MCF 10A (cell line): Measurements from ENCODE around the gene DNAJB11. TPM values are rescaled to one million over a fixed set of nuclear protein-coding genes. Genes with fewer than 3 reads are reported as not detected.

Experiments used
- BruUV-seq: library from RNA; stranded (reverse); fragments of 400-500 nt; replicated peaks from 2 replicates; lab custom pipeline; 2021; lab: Mats Ljungman, UMichigan
- CTCF ChIA-PET: fragments of 300-600 bp; sonication (Branson Sonifier 250); formaldehyde crosslinking; extraction: SDS; loops from one replicate; lab custom pipeline; 2021; ENCODE audit warnings: antibody characterized with exemption, inconsistent platforms; lab: Yijun Ruan, JAX
- POLR2A ChIA-PET: fragments of 300-600, 350-650 bp; sonication (Branson Sonifier 250); formaldehyde crosslinking; extraction: SDS; loops from one replicate; lab custom pipeline; 2020; ENCODE audit warnings: antibody characterized with exemption, inconsistent platforms; lab: Yijun Ruan, JAX
- DNase-seq: peaks from one replicate; pipeline ENCODE4 v3.0.0-alpha.2; 2018; ENCODE audit not compliant: unreplicated experiment
- H3K27ac Mint-ChIP-seq: one replicate; pipeline ENCODE4 v1.8.0; 2022; ENCODE audit warnings: mild to moderate bottlenecking, low read depth, mixed read lengths; ENCODE audit not compliant: unreplicated experiment
- H3K27me3 Mint-ChIP-seq: one replicate; pipeline ENCODE4 v1.8.0; 2022; ENCODE audit warnings: mixed read lengths; ENCODE audit not compliant: insufficient read depth, unreplicated experiment
- H3K36me3 Mint-ChIP-seq: one replicate; pipeline ENCODE4 v1.8.0; 2022; ENCODE audit warnings: mild to moderate bottlenecking, moderate library complexity, mixed read lengths; ENCODE audit not compliant: insufficient read depth, unreplicated experiment
- H3K4me1 Mint-ChIP-seq: one replicate; pipeline ENCODE4 v1.8.0; 2022; ENCODE audit warnings: mixed read lengths; ENCODE audit not compliant: insufficient read depth, unreplicated experiment
- H3K4me3 Mint-ChIP-seq: one replicate; pipeline ENCODE4 v1.8.0; 2022; ENCODE audit warnings: mild to moderate bottlenecking, moderate library complexity, mixed read lengths; ENCODE audit not compliant: unreplicated experiment
- H3K9me3 Mint-ChIP-seq: one replicate; pipeline ENCODE4 v1.8.0; 2022; ENCODE audit warnings: mixed read lengths; ENCODE audit not compliant: unreplicated experiment
- intact Hi-C: fragments of 100-400 bp; cut with micrococcal nuclease; formaldehyde crosslinking; loops from 2 replicates; pipeline ENCODE4 v1.14.1; 2022
- total RNA-seq: library from RNA; stranded (reverse); gene quantifications from 2 replicates; pipeline ENCODE4 v1.2.3, GENCODE V29; 2022
- TF ChIP-seq, protein P1 (sequence below): fragments of 200-600 bp; IDR thresholded peaks from one replicate; pipeline ENCODE4 v1.8.0; 2022; ENCODE audit warnings: antibody characterized with exemption, mild to moderate bottlenecking; ENCODE audit not compliant: unreplicated experiment

DNAJB11 gene
- total RNA-seq, 1 experiment from 2014 or later: 116 TPM

DNA sequence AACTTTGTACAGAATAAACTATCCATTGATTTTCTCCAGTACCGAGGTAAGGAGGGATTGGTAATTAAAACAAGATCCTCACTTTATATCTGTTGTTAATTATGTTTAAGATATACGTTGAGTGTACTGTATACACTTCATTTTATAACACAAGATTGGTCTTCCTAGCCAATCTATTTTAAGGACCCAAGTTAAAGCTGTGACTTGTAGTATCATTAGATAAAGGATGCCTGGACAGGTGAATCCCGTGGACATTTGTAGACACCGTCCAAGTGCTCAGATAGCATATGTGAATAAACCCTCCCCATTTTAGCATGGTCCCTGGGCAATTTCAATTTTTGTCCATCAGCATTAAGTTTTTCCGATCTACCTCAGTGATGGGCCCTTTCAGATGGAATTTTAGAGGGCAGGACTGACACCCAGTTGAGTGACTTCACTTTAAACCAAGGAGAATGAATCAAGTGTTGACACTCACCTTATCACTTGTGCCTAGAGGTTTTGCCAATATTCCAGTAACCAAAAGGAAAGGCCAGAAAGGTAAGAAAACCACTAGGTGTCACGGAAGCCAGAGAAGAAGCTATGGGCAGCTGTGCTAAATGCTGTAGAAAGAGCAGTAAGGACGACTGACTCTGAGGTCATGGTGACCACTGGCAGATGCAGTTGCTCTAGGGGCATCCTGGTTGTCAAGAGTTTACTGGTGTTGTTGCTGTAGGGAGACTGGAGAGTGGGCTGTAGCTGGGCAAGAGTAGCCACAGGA, 51.6 kb downstream of the DNAJB11 start:
- TF ChIP-seq, protein P1, sequence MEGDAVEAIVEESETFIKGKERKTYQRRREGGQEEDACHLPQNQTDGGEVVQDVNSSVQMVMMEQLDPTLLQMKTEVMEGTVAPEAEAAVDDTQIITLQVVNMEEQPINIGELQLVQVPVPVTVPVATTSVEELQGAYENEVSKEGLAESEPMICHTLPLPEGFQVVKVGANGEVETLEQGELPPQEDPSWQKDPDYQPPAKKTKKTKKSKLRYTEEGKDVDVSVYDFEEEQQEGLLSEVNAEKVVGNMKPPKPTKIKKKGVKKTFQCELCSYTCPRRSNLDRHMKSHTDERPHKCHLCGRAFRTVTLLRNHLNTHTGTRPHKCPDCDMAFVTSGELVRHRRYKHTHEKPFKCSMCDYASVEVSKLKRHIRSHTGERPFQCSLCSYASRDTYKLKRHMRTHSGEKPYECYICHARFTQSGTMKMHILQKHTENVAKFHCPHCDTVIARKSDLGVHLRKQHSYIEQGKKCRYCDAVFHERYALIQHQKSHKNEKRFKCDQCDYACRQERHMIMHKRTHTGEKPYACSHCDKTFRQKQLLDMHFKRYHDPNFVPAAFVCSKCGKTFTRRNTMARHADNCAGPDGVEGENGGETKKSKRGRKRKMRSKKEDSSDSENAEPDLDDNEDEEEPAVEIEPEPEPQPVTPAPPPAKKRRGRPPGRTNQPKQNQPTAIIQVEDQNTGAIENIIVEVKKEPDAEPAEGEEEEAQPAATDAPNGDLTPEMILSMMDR: no peak
- Mint-ChIP-seq H3K4me1 (peaks cover 15% of the 10 kb centered on the region), H3K4me3 (no peak overlapping the region), H3K36me3 (no peaks in the 10 kb centered on the region), H3K27me3 (no peaks in the 10 kb centered on the region), H3K9me3 (no peaks in the 10 kb centered on the region), H3K27ac (no peak overlapping the region)
- CTCF ChIA-PET: interaction anchor here (0.5 to 1.8 kb wide), 4 partner anchors 9 to 200 kb away, joined by 3 to 5 read pairs (median 3); no protein-coding TSS in a partner anchor
- no peak for DNase-seq
- intact Hi-C loops: no loop called here
- POLR2A ChIA-PET: interaction anchor here (0.7 to 1.6 kb wide), 4 partner anchors 11 to 162 kb away, joined by 3 to 5 read pairs (median 3); partner anchors contain the start of gene EIF4A2
- no TSS peak for BruUV-seq

DNA sequence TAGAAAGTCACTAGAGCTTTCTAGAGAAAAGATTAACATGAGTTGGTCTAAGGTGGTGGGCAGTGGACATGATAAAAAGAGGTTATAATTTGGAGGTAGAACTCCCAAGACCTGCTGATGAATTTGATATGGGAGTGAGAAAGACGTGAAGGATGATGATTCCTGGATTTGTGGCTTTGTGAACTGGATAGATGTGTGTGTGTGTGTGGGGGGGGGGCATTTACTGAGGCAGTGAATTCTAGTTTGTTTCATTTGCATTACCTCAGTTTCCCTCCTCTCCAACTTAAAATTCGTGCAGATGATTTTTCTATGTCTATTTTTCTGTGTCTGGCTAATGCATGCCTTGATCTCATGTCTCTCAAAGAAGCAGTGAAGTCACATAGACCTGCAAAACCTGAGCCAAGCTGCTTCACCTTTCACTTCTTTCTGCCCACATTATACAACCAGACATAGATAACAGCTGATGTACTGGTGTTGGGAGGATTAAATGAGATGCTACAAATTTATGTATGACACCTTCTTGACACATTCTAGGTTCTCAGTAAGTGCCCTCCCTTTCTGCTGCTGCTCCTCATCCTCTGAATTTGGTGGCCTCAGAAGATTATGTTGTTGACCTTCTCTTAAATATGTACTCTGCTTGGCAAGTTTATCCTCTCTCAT, 52.3 kb downstream of the DNAJB11 start:
- TF ChIP-seq, protein P1: no peak
- BruUV-seq: no TSS peak
- H3K27ac Mint-ChIP-seq: no peak overlapping the region
- no peaks in the 10 kb centered on the region for H3K9me3 Mint-ChIP-seq
- no peaks in the 10 kb centered on the region for H3K27me3 Mint-ChIP-seq
- no peak for DNase-seq
- peaks cover 8% of the 10 kb centered on the region for H3K4me1 Mint-ChIP-seq
- H3K36me3 Mint-ChIP-seq: no peaks in the 10 kb centered on the region
- CTCF ChIA-PET: interaction anchor here (0.5 to 1.8 kb wide), 5 partner anchors 8 to 199 kb away, joined by 3 to 5 read pairs (median 3); no protein-coding TSS in a partner anchor
- no peak overlapping the region for H3K4me3 Mint-ChIP-seq
- intact Hi-C loops: no loop called here
- POLR2A ChIA-PET: interaction anchor here (0.6 to 1.6 kb wide), 6 partner anchors 8 to 161 kb away, joined by 3 to 5 read pairs (median 3); partner anchors contain the start of gene EIF4A2

DNA sequence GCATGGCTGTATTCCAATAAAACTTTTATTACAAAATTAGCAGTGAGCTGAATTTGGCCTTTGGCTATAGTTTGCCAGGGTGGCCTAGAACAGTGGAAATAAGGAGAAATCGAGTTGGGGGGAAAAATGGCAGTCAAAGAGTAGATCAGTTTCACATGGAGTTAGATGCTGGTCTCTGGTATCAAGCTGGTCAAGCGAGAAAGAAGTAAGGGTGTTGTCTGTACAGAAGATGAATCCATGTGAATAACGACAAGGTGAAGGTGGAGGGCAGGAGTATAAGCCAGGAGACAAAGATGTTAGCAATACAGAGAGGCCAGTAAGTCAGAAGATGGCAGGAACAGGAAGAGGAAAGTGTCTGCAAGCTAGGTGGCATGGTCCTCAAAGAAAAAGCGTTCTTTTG, 54.1 kb downstream of the DNAJB11 start:
- no peaks in the 10 kb centered on the region for H3K27me3 Mint-ChIP-seq
- no peaks in the 10 kb centered on the region for H3K9me3 Mint-ChIP-seq
- intact Hi-C loops: no loop called here
- no peak for DNase-seq
- no peaks in the 10 kb centered on the region for H3K4me1 Mint-ChIP-seq
- CTCF ChIA-PET: interaction anchor here (3.0 kb wide), 1 partner anchor 10 kb away, joined by 17 read pairs; no protein-coding TSS in a partner anchor
- BruUV-seq: no TSS peak
- POLR2A ChIA-PET: interaction anchor here (1.0 kb wide), 2 partner anchors 10 to 159 kb away, joined by 3 to 4 read pairs; partner anchors contain the start of gene EIF4A2
- no peak overlapping the region for H3K27ac Mint-ChIP-seq
- TF ChIP-seq, protein P1: no peak
- H3K4me3 Mint-ChIP-seq: no peak overlapping the region
- no peaks in the 10 kb centered on the region for H3K36me3 Mint-ChIP-seq

DNA sequence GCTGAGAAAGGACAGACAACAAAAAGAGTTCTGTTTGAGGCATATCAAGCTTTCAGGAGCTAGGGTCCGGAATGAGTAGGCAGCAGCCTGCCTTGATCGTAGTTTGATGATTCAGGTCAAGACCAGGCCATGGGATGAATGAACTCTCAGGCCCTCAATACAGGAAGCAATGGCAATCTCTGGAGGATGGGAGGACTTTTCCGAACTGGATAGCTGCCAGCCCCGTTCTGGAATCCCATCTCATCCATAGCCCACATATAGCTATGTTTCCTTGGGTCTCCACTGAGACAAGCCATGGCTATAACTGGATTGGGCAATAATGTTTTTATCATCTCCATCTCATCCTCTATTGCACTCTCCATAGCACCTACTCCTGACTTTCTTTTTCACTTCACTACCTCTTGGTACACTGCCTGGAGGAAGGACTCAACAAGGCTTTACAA, 55.1 kb downstream of the DNAJB11 start:
- no TSS peak for BruUV-seq
- no peaks in the 10 kb centered on the region for H3K27me3 Mint-ChIP-seq
- POLR2A ChIA-PET: interaction anchor here (0.7 kb wide), 2 partner anchors 10 to 38 kb away, joined by 3 read pairs; no protein-coding TSS in a partner anchor
- TF ChIP-seq, protein P1: no peak
- DNase-seq: no peak
- no peaks in the 10 kb centered on the region for H3K36me3 Mint-ChIP-seq
- no peak overlapping the region for H3K4me3 Mint-ChIP-seq
- CTCF ChIA-PET: interaction anchor here (1.2 to 3.0 kb wide), 4 partner anchors 8 to 198 kb away, joined by 3 to 17 read pairs (median 9); no protein-coding TSS in a partner anchor
- intact Hi-C loops: no loop called here
- no peak overlapping the region for H3K27ac Mint-ChIP-seq
- H3K9me3 Mint-ChIP-seq: no peaks in the 10 kb centered on the region
- H3K4me1 Mint-ChIP-seq: no peaks in the 10 kb centered on the region
